Activated CD4-positive, alpha-beta T cell treated with anti-CD3 and anti-CD28 coated beads, Interleukin-2, amount 50 U/mL, for 1 hour (primary cell): ENCODE data around the gene TMEM250.

Experiments used
- DNase-seq: peaks from one replicate; pipeline ENCODE4 v3.0.0-alpha.2; 2020

Gene TMEM250

DNA sequence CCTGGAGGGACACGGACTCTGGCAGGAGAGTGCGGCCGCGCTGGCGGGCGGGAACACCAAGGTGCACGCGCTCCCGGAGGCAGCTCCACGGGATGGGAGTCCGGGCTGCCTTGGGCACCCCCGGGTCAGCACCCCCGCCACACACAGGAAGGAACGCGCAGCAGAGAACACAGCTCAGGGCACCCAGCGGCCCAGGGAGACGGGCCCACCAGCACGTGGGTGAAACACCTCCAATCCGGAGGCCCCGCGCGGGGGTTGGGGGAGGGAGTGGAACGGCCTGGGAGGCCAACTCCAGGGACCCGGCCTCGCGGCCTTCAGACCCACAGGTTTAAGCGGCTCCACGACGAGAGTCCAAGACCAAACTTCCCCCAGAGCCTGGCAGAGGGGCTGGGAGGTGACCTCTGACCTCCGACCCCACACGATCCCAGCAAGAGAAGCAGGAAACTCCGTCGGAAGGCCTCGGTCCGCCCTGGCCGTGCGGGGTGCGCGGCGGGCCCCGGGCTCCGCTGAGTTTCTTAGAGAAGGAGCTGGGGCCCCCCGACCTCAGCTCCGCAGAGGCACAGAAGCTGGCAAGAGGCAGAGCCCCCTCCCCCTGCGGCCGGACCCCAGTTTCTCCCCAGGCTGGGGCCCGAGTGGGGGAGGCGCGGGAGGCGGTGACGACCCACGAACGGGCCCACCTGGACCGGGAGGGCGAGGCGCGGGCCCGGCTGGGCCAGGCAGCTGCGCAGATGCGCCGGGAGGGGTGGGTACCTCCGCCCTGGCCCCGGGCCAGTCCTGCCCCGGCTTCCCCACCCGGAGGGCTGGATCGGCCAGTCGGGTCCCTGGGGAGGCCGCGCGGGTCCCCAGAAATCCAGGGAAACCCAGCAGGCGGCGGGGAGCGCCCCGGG lies 24.4 kb downstream of the TMEM250 start:
- DNase-seq = peak; percentile 58

DNA sequence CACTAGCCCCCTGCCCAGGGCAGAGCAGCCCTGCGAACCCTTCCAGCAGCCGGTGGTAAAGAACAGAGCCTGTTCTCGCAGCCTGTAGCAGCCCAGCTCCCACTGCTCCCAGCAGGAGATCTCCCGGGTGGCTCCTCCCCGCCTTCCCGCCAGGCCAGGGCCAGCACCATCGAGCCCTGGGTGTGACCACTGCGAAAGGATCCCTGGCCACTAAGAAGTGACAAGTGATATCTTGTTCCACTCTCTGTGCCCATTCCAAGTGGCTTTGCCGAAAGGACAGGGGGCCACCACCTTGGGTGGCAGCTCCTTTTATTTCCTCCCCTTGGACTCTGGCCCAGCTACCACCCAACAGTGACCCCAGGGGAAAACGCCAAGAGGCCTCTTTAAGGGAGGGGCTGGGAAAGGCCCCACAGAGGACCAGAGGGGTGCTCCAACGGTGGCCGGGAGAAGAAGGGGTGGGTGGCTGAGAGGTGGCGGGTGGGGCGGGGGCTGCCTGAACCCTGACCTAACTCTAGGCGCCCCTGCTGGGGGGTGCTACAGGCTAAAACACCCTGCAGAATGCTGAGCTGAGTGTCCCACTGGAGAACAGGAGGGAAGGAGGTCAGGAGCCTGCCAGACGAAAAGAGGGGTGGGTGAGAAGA lies 25.2 kb downstream of the TMEM250 start:
- DNase-seq = no peak

DNA sequence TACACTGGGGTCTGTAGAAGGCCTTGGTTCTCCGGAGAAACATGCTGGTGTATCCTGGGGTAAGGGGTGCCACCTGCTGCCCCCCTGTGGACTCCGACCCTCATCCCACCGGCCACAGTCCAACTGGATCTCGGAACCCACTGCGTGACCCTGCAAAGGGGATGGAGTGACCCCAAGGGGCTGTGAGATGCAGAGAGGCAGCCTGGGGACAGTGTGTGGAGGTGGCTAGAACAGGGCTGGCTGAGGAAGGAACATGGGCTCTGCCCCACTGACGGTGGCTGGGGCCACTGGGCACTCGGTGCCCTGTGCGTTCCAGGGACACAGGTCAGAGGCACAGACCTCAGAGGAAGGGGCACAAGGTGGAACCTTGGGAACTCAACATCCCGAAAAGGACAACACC lies 25.9 kb downstream of the TMEM250 start:
- no peak for DNase-seq

GRCh38 chr9:136092353-136092650 lies 26.4 kb downstream of the TMEM250 start:
- DNase-seq = no peak

- no peak for DNase-seq
Observed at GRCh38 chr9:136091582-136092352, 26.9 kb downstream of the TMEM250 start.

GRCh38 chr9:136090768-136091581 lies 27.7 kb downstream of the TMEM250 start:
- no peak for DNase-seq

DNA sequence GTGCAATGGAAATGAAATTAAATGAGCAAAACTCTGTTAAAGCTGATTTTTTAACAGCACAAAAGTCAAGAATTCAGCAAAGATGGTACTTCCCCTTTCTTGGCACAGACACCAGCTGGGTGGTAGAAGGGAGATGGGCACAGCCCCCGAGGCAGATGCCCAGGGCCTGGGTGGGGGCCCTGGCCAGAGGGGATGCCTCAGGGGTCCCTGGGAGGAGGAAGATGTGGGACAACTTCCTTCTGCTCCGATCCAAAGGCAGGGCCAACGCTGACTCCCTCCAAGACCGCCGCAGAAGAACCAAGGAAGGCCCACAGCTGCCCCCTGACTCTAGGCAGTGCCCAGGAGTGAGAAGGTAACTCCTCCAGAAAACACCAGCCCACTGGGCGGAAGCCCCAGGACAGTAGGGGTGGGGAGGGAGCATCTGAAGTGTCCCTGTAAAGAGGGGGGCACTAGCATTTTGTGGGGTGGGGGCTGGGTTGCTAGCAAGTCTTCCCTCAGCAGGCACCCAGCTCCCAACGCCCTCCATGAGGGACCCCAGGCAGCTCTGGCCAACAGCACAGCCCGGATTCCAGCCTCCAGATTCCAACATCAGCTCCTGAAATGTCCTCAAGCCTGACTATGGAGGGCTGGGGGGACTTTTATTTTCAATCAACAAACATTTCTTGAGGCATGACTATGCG lies 28.5 kb downstream of the TMEM250 start:
- no peak for DNase-seq

DNA sequence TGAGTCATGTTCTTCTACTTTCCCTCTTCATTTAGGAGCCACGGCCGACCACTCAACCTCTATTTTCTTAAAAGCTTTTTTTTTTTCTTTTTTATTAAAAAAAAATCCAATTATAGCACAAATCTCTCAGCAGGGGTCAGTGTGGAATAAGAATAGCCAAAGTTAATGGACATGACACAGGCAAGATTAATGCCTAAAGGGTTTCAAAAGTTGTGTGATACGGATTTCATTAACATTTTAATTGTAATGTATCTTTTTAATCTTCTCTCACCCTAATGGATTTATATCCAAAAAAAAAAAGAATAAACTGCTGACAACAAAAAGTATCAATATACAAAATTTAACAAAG lies 29.0 kb downstream of the TMEM250 start:
- DNase-seq = no peak

DNA sequence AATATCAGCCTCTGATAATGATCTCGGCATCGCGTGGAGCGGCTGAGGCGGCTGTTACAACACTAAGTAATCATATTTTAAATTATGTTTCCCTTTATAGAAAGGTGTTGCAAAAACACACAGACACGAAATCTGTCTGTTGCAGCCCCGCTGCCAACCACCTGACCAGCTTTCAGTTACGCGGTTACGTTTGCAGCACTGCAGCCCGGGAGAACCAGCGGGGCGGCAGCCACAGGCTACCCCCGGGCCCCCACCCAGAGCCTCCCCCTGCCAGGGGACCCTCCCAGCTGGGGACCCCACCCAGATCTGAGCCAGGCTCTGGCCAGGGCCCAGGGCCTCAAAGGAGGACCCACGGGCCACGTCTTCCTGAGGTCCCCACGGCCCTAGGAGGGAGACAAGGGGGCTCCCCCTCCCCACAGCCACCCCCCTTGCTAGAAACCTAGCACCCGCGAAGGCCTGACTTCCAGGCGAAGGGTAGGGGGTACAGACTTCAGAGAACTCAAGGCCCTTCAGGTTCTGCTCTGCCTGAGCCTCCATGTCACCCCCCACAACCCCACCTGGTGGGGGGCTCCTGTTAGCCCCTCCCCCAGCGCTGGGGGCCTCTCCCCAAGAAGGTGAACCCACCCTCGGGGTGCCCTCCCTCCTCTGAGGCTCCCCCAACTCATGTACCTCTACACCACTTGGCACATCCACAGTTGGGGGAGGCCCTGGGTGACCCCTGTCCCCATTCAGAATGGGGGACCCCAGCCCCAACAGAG lies 29.6 kb downstream of the TMEM250 start:
- no peak for DNase-seq

GRCh38 chr9:136088481-136088938 lies 30.2 kb downstream of the TMEM250 start:
- DNase-seq = no peak

DNA sequence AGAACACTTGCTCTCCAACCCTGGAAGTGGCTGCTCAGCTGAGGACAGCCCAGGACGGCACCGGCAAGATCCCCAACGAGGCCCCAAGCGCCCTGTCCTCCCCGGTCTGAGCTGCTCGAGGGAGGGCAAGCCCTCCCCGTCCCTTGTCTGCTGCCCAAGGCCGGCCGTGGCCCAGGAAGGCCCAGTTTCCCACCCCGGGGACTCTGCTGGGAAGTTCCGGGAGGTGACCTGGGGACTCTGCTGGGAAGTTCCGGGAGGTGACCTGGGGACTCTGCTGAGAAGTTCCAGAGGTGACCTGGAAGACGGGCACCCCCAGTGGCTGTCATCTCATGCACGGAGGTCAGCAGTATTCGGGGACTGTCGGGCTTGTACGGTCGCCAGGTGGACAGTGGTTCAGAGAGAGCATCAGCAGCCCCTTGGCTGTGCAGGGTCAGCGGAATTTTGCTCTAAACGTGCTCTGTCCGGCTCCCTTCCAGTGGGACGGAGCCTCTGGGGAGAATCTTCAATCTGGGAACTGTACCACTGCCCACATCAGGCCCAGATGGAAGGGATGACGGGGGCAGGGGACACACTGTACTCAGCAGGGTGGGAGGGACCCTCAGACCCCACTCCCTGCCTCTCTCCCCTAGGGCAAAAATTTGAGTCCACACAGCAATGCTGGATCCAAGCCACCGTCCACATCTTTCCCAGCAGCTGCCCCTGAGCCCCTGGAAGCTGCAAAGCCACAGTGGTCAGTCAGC lies 30.8 kb downstream of the TMEM250 start:
- DNase-seq = no peak

DNA sequence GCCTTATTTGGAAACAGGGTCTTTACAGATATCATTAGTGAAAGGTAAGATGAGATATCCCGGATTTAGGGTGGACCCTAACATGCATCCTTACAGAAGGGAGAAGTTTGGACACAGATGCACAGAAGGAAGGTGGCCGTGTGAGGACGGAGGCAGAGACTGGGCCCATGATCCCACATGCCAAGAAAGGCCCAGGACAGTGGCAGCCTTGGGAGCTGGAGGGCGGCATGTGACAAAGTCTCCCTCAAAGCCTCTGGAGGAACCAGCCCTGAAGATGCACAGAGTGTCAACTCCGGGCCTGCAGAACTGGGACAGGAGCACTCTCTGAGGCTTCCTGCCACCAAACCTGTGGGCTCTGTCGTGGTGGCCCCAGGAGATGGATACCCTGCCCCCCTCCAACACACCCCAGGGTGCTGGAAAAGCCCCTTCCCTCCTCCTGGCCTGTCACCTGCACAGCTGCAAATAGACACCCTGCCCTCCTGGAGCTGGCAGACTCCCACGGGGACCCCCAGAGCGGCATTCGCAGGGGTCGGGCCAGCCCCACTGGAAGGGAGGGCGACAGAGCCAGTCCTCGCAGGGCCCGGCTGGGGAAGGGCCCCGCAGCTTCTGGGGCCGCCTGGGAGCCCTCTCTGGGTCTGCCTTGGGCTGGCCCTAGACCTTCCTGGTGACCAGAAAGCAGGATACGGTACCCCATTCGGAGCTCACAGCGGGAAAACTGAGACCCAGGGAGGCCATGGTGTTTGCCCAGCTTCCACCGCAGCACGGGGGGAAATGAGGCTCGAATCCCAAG lies 31.5 kb downstream of the TMEM250 start:
- no peak for DNase-seq

- no peak for DNase-seq
Observed at GRCh38 chr9:136086213-136086881, 32.3 kb downstream of the TMEM250 start.

GRCh38 chr9:136085815-136086212 lies 32.9 kb downstream of the TMEM250 start:
- no peak for DNase-seq

DNA sequence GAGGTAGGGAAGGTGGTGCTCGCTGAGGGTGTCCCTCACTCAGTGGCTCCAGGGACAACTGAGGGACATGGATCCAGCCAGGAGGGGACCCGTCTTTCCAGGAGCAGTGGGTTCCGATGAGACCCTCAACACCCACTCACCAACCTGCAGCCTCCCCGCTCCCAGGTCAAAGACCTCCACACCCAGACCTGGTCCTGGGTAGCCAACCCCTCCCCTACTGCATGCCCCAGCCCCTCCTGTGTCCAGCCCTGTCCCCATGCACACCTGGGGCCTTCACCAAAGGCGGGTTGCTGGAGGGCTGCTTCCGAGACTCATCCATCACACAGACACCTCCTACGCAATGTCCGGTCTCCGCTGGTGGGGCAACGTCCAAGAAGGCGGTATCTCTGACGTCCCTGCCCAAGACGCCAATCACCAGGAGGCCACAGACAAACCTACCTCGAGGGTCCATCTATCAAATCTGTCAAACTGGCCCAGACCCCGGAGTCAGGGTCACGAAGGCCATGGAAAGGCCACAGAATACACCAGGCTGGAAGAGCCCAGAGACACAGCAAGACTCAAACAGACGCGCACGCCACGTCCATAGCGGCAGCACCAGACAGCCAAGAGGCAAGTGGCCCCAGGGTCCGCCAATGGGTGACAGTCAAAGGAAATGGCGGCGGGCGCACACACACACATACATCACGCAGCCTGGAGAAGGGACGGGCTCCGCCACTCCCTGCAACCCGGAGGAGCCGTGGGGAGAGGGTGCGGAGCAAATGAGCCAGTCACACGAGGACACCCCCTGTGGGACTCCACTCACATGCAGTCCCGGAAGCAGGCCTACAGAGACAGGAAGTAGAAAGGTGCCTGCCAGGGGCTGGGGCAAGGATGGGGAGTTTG lies 34.4 kb downstream of the TMEM250 start:
- DNase-seq = no peak

- DNase-seq = no peak
Observed at GRCh38 chr9:136083558-136084062, 35.1 kb downstream of the TMEM250 start.

DNA sequence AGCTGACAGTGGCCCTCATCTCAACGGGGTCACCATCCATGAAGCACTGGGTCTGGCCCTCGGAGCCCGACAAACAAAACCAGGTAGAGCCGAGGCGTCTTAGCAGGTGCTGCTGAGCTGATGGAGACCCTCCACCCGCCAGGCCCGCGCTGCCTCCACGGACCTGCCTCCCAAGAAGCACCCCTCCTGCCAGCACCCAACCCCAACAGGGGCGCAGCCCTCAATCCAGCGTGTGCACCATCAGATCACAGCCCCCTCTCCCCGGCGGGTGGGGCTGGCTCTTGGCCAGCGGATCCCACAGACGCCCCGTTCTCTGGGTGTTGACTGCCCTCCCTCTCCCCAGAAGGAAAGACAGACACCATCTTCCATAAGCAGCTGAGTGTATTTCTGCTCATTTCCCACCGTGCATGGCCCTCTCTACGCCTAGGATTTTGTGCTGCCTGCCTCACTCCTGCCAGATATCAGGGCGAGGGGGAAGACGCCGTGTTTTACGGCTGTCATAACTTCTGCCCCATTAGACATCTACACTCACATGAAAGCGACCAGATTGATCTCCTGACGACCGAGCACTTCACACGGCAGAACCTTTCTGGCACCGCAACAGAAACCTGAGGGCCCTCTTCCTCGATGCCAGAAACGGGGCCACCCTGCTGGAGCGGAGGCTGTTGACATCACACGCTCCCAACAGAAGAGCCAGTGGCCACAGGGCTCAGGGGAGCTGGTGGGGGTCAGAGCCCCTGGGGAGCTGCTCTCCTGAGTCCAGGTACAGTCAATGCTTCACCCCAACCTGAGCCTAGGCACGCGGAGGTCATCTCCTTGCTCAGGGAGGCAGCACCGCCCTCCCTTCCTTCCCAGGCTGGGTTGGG lies 35.9 kb downstream of the TMEM250 start:
- DNase-seq = no peak
